Medulla oblongata (tissue), 1 donor: ENCODE measurements around the gene PIAS4.

Experiments
- DNase-seq: peaks from one replicate; pipeline ENCODE4 v3.0.0-alpha.2; 2015; ENCODE audit errors: extremely low spot score

Gene PIAS4

GRCh38 chr19:4077800-4078684 is 70.5 kb downstream of the PIAS4 start:
- peak; percentile 50 for DNase-seq

DNA sequence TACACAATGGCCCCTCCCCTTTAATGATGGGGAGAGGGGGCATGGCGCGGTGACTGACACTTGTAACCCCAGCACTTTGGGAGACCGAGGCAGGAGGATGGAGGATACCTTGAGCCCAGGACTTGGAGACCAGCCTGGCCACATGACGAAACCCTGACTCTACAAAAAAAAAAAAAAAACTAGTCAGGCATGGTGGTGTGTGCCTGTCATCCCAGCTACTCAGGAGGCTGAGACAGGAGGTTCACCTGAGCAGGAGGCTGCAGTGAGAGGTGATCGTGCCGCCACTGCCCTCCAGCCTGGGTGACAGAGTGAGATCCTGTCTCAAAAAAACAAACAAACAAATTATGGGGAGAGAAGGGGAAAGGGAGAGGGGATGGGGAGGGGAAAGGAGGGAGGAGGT is 72.9 kb downstream of the PIAS4 start:
- no peak for DNase-seq

DNA sequence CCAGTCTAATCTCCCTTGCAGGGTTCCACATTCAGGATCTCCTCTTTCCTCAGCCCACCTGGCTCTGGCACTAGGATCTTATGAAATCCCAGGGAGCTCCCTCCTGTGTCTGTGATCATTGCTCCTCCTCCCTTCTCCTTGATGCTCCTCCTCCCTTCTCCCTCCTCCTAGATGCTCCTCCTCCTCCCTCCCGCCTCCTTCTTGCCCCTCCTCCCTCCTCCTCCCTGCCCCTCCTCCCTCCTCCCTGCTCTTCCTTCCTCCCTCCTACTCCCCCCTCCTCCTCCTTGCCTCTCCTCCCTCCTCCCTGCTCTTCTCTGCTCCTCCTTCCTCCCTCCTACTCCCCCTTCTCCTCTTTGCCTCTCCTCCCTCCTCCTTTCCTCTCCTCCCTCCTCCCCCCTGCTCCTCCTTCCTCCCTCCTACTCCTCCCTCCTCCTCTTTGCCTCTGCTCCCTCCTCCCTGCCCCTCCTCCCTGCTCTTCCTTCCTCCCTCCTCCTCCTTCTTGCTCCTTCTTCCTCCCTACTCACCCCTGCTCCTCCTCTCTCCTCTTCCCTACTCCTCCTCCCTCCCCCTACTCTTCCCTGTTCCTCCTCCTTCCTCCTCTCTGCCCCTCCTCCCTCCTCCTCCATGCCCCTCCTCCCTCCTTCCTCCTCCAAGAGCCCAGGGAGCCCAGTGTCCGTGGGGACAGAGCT is 74.0 kb downstream of the PIAS4 start:
- DNase-seq: no peak

DNA sequence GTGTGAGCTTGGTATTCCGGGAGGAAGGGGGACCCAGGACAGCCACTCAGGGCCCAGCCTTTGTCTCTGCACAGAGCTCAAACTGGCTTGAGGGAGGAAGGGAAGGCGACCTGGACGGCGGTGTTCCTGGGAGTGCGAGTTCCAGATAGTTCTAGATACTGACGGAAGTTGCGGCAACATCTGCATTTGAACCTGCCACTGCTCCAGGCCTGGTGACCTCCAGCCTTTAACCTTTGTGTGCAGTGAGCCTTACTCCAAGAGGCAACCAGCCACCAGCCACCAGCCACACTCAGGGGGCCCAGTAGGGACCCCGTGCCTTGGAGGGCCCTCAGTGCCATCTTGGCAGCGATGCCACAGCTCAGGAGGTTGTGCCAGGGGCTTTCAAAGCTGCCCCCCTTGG is 74.6 kb downstream of the PIAS4 start:
- DNase-seq: no peak

DNA sequence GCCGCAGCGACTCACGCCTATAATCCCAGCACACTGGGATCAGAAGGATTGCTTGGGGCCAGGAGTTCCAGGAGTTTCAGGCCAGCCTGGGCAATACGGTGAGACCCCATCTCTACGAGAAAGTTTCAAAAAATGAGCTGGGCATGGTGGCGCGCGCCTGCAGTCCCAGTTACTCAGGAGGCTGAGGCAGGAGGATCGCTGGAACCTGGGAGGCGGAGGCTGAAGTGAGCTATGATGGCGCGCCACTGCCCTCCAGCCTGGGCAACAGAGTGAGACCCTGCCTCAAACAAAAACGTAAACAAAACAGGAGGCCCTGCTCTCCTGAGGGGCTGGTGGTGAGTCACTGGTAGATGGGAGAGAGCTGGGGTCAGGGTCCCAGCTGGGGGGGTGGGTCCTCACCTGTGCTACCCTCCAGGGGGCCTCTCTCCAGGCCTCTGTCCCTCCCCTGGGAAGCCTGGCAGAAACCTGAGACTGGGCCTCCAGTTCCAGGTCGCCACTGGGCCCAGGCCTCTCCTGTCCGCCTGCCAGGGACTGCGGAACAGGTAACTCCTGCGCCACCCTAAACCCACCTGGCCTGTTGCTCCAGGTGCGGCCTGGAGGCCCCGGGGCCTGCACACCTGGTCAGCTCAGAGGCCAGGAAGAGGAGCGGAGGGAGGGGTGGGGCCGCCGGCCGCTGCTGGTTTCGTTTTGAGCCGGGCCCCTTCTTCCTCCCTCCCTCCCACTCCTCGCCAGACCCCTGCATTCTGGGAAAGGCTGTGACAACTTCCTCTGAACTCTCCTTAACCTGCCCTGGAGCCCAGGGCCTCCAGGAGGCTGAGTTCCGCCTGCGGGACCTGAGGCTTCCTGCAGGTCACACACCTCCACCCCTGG is 76.4 kb downstream of the PIAS4 start:
- DNase-seq: no peak

DNA sequence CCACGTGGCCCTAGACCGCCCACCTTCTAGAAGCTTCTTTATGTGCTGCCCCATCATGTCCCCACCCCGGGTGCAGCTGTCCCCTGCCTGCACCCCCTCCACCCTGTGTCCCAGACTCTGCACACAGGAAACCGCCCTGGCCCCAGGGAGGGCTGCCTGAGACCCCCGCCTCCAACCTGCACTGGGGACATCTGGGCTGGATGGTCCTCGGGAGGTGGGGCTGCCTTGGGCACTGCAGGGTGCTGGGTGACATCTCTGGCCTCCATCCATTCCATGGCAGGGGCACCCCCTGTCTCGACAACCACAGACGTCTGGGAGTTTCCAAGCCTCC is 77.0 kb downstream of the PIAS4 start:
- DNase-seq: no peak

- no peak for DNase-seq
Measured at GRCh38 chr19:4086411-4086867, 78.9 kb downstream of the PIAS4 start.

- no peak for DNase-seq
Measured at GRCh38 chr19:4087787-4088679, 80.5 kb downstream of the PIAS4 start.

- DNase-seq: no peak
Measured at GRCh38 chr19:4088975-4089374, 81.4 kb downstream of the PIAS4 start.
